HT-29 (cell line): ENCODE measurements around the gene SYNE4. TPM values are rescaled to one million over a fixed set of nuclear protein-coding genes. Genes with fewer than 3 reads are reported as not detected.
"Not testable (repeated sequence)": the region's sequence is repeated elsewhere in the genome, so short reads cannot be mapped to it uniquely, and the experiment has no call there.

ENCODE experiments used
- DNase-seq: peaks from one replicate; pipeline ENCODE4 v3.0.0-alpha.2; 2015; ENCODE audit warnings: low spot score
- total RNA-seq: library from RNA; depleted of rRNA; stranded (reverse); fragments of >200 nt; shearing (Covaris generic); gene quantifications from 2 replicates; pipeline ENCODE4 v1.2.3, GENCODE V29; 2014; rRNA removed

SYNE4 gene, protein sequence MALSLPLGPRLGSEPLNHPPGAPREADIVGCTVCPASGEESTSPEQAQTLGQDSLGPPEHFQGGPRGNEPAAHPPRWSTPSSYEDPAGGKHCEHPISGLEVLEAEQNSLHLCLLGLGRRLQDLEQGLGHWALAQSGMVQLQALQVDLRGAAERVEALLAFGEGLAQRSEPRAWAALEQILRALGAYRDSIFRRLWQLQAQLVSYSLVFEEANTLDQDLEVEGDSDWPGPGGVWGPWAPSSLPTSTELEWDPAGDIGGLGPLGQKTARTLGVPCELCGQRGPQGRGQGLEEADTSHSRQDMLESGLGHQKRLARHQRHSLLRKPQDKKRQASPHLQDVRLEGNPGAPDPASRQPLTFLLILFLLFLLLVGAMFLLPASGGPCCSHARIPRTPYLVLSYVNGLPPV
- total RNA-seq: 8.6 and 9.4 TPM in 2 replicates

DNA sequence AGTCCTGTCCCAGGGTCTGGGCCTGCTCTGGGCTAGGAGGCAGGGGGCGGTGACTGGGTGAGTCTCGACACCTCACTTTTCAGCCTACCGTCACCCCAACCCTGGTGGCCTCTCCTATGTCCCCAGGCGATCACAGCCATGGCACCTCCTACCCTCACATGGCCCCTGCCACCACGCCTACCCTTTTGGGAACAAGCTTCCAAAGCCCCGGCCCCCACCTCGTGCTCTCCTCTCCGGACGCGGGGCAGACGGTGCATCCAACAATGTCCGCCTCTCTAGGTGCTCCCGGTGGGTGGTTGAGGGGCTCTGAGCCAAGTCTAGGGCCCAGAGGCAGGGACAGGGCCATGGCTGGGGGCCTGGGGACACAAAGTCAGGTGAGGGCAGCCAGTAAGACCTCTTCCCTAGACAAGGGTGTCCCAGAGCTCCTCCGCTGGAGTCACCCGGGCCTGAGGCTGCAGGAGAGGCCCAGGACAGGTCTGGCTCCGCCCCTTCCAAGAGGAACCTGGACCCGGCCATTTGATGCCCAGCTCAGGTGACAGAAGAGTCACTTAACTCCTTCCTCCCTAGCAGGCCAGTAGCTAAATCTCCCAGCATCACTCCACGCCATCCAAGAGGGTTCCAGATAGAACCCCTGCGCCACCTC lies at the start of gene SYNE4:
SYNE4 (minus strand) TSS at position 478 of the 643 bp plus-strand sequence; CDS start at position 346, 132 bp downstream.
- peak; percentile 87 for DNase-seq

DNA sequence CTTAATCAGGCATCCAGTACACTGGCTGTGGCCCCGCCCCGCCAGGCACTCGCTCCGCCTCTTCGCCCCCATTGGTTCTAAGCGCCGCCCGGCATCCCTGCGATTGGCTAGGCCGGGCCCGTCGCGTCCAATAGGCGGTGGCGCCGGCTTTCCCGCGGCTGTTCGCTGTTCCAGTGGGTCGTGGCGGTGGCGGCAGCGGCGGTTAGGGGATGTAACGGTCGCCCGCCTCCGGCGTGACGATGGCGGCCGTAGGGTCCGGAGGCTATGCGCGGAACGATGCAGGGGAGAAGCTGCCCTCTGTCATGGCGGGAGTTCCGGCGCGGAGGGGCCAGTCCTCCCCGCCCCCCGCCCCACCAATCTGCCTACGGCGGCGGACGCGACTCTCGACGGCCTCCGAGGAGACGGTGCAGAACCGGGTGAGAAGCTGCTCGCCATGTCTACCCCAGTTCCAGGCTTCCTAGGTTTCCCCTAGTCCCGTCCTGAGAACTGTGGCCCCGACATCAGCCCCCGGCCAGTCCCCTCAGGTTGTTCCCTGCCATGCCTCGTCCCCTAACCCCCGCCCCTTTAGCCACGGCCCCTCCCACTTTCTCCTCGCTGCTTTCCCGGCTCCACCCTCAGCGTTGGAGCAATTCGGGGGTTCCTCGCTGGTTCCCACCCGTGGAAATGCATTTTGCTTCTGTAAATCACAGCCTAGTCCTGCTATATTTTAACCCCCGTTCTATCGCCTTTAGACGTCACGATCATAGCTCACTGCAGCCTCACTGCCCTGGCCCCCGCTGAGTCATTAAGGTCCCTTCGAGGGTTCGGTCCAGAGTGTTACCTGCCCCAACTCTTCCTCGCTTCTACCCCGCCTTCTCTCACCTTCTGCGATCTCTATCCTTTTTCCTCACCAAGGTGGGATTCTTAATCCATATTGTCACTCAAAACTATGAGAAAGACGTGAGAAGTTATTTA lies 46.4 kb upstream of the SYNE4 start, which contains the start of gene WDR62:
WDR62 (plus strand) TSS at position 165 of the 954 bp plus-strand sequence; CDS start at position 240, 75 bp downstream.
- DNase-seq: peak; percentile 100

DNA sequence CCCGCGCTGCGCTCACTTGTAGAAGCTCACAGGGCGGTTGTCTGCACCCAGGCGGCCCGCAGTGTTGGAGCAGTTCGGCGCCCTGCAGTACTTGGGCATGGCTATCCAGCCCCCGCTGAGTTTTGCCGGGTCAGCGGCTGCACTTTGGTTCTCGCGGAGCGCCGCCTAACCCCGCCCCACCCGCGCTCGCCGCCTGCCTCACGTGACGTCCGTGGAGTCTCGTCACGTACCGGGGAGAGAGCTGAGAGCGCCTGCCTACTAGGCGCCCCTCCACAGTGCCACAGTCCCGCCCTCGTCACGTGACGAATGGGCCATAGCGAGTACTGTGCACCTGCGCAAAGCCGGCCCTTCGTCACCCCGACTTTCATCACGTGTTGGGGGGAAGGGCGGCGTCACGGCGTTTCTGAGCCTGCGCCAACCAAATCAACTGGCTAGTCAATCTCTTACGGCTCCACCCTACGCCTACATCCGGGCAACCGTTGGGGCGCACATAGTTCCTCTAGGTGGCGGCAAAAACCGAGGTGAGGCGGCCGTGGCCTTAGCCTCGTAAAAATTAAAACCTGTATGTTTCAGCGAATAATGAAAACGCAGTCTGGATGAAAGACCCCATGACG lies 45.6 kb upstream of the SYNE4 start, which contains the start of gene THAP8:
THAP8 (minus strand) TSS at position 167 of the 614 bp plus-strand sequence; CDS start at position 99, 68 bp downstream.
- peak; percentile 100 for DNase-seq

GRCh38 chr19:36051637-36052036 lies 43.0 kb upstream of the SYNE4 start:
- no peak for DNase-seq

- peak; percentile 55 for DNase-seq
Measured at GRCh38 chr19:36051236-36051635, 42.6 kb upstream of the SYNE4 start.

DNA sequence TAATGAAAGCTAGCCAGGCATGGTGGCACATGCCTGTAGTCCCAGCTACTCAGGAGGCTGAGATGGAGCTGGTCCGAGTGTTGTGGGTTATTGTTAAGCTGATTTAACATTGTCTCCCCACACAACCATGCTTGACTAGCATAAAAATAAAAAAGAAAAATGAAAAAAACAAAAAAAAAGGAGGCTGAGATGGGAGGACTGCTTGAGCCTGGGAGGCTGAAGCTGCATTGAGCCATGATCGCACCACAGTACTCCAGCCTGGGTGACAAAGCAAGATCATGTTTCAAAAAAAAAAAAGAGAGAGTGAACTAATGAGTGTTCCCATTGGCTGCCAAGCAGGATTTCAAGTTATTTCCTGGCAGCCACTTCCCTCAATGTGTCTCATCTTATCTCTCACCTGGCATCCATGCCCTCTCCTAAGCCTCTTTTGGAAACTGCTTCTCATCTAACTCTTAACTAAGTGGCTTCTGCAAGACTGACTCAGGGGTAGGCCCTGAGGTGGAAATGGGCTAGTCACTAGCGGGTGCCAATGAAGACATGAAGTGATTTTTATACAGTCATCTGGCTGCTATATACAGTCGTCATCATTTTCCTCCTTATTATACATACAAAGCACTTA lies 40.6 kb upstream of the SYNE4 start:
- no peak for DNase-seq

- no peak for DNase-seq
Measured at GRCh38 chr19:36047835-36048234, 39.2 kb upstream of the SYNE4 start.

DNA sequence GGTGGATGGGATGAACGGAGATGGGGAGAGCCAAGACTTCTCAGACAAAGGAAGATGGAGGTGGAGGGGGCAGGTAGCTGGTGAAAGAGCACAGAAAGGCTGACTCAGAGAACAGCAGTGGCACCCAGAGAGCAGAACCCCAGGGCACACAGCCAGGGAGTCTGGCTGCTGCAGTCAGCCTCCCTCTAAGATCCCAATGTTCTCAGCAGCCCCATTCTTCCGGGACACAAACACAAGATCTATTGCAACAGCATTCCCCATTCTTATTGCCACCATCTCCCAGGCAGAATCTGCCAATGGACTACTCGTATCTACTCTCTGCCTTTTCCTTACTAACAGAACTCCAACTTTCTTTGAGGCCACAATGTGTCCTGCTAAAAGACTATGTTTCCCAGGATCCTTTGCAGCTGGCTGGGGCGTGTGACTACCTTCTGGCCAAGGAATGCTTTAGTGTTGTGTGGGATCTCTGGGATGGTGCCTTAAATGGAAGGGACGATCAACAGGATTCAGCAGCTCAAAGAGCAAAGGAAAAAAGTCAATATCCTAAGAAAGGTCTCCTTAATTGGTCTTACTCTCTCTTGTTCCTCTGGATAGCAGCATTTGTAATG lies 37.9 kb upstream of the SYNE4 start:
- DNase-seq: no peak

GRCh38 chr19:36043952-36044351 lies 35.3 kb upstream of the SYNE4 start:
- DNase-seq: no peak

- DNase-seq: no peak
Measured at GRCh38 chr19:36041831-36042230, 33.2 kb upstream of the SYNE4 start.

DNA sequence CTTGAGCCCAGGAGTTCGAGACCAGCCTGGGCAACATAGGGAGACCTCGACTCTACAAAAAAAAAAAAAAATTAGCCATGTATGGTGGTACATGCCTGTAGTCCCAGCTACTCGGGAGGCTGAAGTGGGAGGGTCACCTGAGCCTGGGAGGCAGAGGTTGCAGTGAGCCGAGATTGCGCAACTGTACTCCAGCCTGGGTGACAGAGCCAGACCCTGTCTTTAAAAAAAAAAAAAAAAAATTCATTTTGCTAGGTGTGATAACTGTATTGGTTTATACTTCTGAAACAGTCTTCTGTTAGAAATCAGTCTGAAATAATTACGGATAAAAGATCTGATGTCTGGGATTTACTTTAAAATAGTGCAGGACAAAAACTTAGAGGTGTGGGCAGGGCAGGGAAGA lies 32.5 kb upstream of the SYNE4 start:
- not testable (repeated sequence) for DNase-seq

- no peak for DNase-seq
Measured at GRCh38 chr19:36040495-36040894, 31.9 kb upstream of the SYNE4 start.

DNA sequence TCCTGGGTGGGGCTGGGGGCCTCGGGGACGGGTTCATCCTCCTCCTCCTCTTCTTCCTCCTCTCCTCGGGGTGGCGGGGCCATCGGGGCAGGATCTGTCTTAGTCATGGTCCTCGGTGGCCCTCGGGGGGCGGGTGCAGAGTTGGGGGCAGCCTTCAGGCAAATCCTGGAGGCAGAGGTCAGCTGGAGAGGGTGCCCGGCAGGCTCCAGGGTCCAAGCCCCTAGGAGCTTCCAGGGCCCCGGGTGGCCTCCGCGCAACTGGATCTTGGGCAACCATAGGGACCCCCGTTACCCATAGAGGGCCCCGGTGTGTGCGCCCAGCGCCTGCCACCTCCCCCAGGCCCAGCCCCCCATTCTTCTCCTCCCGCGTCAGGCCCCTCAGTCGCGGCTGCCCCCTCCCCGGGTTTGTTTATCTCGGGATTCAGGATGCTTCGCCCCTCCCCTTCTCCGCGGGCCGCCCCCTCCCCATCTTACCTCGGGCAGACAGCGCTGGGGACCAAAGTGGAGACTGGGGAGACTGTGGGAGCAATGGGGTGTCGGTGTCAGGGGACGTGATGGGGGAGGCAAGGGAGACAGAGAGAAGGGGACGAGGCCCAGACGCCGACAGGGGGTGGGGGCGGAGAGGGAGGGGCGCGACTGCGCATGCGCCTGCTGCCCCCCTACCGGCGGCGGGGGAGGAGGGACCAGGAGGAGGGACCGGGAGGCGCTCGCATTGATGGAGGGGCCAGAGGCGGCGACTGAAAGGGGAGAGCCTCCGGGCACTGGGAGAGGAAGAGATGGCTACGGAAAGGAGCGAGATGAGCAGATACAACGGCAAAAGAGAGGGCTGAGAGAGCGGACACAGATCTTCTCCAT lies 23.9 kb upstream of the SYNE4 start, which contains the start of gene CLIP3:
CLIP3 (minus strand) TSS at position 623 of the 854 bp plus-strand sequence; CDS start at position 107, 516 bp downstream.
- no peak for DNase-seq

DNA sequence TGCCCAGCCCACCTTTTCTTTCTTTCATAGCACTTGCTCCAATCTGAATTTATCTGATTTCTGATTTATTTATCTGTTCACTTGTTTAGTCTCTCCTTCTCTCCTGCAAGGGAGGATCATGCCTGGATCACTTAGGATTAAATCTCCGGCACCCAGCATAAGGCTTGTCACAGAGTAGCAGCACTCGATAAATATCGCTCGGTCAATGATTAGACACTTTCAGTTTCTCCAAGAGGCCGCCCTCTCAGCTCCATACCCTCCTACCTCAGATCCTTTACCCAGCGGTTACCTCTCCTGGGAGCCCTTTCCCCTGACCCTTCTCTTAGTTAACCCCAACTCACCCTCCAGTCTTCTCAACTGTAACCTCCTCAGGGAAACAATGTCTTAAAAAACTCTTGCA lies 22.7 kb upstream of the SYNE4 start:
- DNase-seq: no peak

GRCh38 chr19:36030264-36031148 lies 21.9 kb upstream of the SYNE4 start:
- no peak for DNase-seq

- no peak for DNase-seq
Measured at GRCh38 chr19:36028313-36029041, 19.9 kb upstream of the SYNE4 start.

DNA sequence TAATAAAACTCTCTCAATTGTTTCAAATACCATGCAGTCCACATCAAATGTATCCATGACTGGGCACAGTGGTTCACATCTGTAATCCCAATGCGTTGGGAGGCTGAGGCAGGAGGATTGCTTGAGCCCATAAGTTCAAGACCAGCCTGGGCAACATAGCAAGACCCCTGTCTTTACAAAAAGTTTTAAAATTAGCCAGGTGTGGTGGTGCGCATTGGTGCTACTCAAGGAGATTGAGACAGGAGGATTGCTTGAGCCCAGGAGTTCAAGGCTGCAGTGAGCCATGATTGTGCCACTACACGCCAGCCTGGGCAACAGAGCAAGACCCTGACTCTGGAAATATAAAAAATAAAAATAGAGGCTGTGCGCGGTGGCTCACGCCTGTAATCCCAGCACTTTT lies 19.1 kb upstream of the SYNE4 start:
- no peak for DNase-seq
